ENCODE results near the gene TH. TPM values are rescaled to one million over a fixed set of nuclear protein-coding genes. Genes with fewer than 3 reads are reported as not detected.

Gene TH
- polyA plus RNA-seq, 3 donors: not detected

DNA sequence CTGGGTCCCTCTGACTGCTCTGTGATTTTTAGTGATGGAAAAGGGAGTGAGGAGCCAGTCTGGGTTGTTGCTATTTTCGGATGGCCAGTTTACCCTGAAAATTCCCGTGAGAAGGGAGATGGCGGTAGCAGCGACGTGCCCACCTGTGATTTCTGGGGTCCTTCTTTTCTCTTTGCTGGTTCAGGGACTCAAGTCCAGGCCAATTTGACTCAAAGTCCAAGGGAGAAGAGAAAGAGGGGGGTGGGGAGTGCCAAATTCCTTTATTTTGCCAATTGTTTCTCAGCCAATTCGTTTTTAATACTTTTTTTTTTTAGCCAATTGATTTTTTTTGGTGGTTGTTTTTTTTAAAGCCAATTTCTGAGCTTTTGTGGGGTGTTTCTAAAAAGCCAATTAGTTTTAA is 39.4 kb downstream of the TH start:
- H3K9ac ChIP-seq (ENCODE audit: insufficient read depth, low read length, poor library complexity, severe bottlenecking): no peak overlapping the region
- TF ChIP-seq, protein P1, sequence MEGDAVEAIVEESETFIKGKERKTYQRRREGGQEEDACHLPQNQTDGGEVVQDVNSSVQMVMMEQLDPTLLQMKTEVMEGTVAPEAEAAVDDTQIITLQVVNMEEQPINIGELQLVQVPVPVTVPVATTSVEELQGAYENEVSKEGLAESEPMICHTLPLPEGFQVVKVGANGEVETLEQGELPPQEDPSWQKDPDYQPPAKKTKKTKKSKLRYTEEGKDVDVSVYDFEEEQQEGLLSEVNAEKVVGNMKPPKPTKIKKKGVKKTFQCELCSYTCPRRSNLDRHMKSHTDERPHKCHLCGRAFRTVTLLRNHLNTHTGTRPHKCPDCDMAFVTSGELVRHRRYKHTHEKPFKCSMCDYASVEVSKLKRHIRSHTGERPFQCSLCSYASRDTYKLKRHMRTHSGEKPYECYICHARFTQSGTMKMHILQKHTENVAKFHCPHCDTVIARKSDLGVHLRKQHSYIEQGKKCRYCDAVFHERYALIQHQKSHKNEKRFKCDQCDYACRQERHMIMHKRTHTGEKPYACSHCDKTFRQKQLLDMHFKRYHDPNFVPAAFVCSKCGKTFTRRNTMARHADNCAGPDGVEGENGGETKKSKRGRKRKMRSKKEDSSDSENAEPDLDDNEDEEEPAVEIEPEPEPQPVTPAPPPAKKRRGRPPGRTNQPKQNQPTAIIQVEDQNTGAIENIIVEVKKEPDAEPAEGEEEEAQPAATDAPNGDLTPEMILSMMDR (IDR thresholded peaks at IDR 0.05): no peak
- H3K27me3 Mint-ChIP-seq (ENCODE audit: low read depth in 3 of 3): peaks cover 44 to 64% (median 53%) of the 10 kb centered on the region in 3 donors
- H3K4me1 ChIP-seq (ENCODE audit: control insufficient read depth in 1 of 2, insufficient read depth in 2 of 2, low read length in 2 of 2): no peaks in the 10 kb centered on the region
- peak overlapping the region in 1 of 2 donors; percentile 39 for H3K4me3 Mint-ChIP-seq
- H4K20me1 ChIP-seq (ENCODE audit: insufficient read depth, low read length): no peaks in the 10 kb centered on the region
- H3K9me3 Mint-ChIP-seq: peaks cover 0 to 12% (median 6%) of the 10 kb centered on the region in 7 donors
- H3K4me2 ChIP-seq (replicated peaks; ENCODE audit: extremely low read depth, low read length, poor library complexity, severe bottlenecking): no peak overlapping the region
- no peak for DNase-seq
- no peaks in the 10 kb centered on the region for H3K36me3 Mint-ChIP-seq
- H2AFZ ChIP-seq (ENCODE audit: insufficient read depth, low read depth, low read length, poor library complexity, severe bottlenecking): no peak overlapping the region
- no peaks in the 10 kb centered on the region for H3K4me1 Mint-ChIP-seq
- H3K9me3 ChIP-seq (replicated peaks in 1 of 2; ENCODE audit: control insufficient read depth in 1 of 2, insufficient read depth in 1 of 2, low read length in 2 of 2): peaks cover 0 to 7% of the 10 kb centered on the region in 2 donors
- intact Hi-C loops (cut with micrococcal nuclease): no loop called here
- H3K27ac ChIP-seq (ENCODE audit: low read depth in 1 of 2, low read length in 2 of 2): no peak overlapping the region
- no peak overlapping the region for H3K27ac Mint-ChIP-seq
- H3K27me3 ChIP-seq (ENCODE audit: control insufficient read depth in 2 of 2, insufficient read depth in 2 of 2, low read length in 2 of 2): peaks cover 8 to 36% of the 10 kb centered on the region in 2 donors
- H3K36me3 ChIP-seq (replicated peaks in 1 of 2; ENCODE audit: control insufficient read depth in 1 of 2, insufficient read depth in 2 of 2, low read length in 2 of 2): no peaks in the 10 kb centered on the region
- H3K79me2 ChIP-seq (ENCODE audit: insufficient read depth, low read length): no peaks in the 10 kb centered on the region
- 76% methylated on average over 5 of the region's 6 CpGs for WGBS (ENCODE audit: insufficient coverage)
- H3K4me3 ChIP-seq (replicated peaks in 1 of 3; ENCODE audit: low read depth in 2 of 3, low read length in 3 of 3): no peak overlapping the region

DNA sequence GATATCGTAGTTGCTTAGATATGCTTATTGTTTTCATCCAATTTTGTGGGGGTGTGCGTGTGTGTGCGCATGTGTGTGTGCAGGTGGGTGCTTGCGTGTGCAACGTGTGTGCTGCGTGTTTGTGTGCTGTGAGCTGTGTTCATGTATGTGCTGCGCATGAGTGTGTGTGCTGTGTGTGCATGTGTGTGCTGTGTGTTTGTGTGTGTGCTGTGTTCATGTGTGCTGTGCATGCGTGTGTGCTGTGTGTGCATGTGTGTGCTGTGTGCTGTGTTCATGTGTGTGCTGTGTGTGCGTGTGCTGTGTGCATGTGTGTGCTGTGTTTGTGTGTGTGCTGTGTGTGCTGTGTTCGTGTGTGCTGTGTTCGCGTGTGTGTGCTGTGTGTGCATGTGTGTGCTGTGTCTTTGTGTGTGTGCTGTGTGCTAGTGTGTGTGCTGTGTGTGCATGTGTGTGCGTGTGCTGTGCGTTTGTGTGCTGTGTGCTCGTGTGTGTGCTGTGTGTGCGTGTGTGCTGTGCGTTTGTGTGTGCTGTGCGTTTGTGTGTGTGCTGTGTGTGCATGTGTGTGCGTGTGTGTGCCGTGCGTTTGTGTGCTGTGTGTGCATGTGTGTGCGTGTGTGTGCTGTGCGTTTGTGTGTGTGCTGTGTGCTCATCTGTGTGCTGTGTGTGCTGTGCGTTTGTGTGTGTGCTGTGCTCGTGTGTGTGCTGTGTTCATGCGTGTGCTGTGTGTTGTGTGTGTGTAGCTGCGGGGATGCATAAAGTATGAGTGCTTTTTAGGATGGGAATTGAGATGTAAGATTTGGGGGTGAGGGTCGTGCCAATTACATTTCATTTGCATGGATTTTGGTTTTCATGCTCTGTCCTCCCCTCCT is 40.0 kb downstream of the TH start:
- Histone ChIP-seq H3K36me3 (replicated peaks in 1 of 2; ENCODE audit: control insufficient read depth in 1 of 2, insufficient read depth in 2 of 2, low read length in 2 of 2) (no peaks in the 10 kb centered on the region), H3K4me3 (replicated peaks in 1 of 3; ENCODE audit: low read depth in 2 of 3, low read length in 3 of 3) (no peak overlapping the region), H3K9ac (ENCODE audit: insufficient read depth, low read length, poor library complexity, severe bottlenecking) (no peak overlapping the region), H3K4me1 (ENCODE audit: control insufficient read depth in 1 of 2, insufficient read depth in 2 of 2, low read length in 2 of 2) (no peaks in the 10 kb centered on the region), H3K27ac (ENCODE audit: low read depth in 1 of 2, low read length in 2 of 2) (no peak overlapping the region), H3K4me2 (replicated peaks; ENCODE audit: extremely low read depth, low read length, poor library complexity, severe bottlenecking) (no peak overlapping the region), H3K79me2 (ENCODE audit: insufficient read depth, low read length) (no peaks in the 10 kb centered on the region), H3K27me3 (ENCODE audit: control insufficient read depth in 2 of 2, insufficient read depth in 2 of 2, low read length in 2 of 2) (peaks cover 2 to 29% of the 10 kb centered on the region in 2 donors), H3K9me3 (replicated peaks in 1 of 2; ENCODE audit: control insufficient read depth in 1 of 2, insufficient read depth in 1 of 2, low read length in 2 of 2) (peaks cover 0 to 2% of the 10 kb centered on the region in 2 donors), H4K20me1 (ENCODE audit: insufficient read depth, low read length) (no peaks in the 10 kb centered on the region), H2AFZ (ENCODE audit: insufficient read depth, low read depth, low read length, poor library complexity, severe bottlenecking) (no peak overlapping the region)
- Mint-ChIP-seq H3K9me3 (peaks cover 0 to 12% (median 6%) of the 10 kb centered on the region in 7 donors), H3K4me1 (no peaks in the 10 kb centered on the region), H3K4me3 (peak overlapping the region in 1 of 2 donors; percentile 39), H3K27ac (no peak overlapping the region), H3K27me3 (ENCODE audit: low read depth in 3 of 3) (peaks cover 37 to 58% (median 47%) of the 10 kb centered on the region in 3 donors), H3K36me3 (no peaks in the 10 kb centered on the region)
- TF ChIP-seq, protein P1 (IDR thresholded peaks at IDR 0.05): no peak
- DNase-seq: no peak
- WGBS (ENCODE audit: insufficient coverage): 87% methylated on average over 24 of the region's 28 CpGs
- intact Hi-C loops (cut with micrococcal nuclease): no loop called here
